ENCODE measurements around the gene FAM156A. TPM values are rescaled to one million over a fixed set of nuclear protein-coding genes. Genes with fewer than 3 reads are reported as not detected.

Gene FAM156A
- total and polyA plus RNA-seq, 2 donors (not counting 3 experiments of a cell fraction or from before 2014, with no cell fraction given), result 15.3 to 16.1 TPM

DNA sequence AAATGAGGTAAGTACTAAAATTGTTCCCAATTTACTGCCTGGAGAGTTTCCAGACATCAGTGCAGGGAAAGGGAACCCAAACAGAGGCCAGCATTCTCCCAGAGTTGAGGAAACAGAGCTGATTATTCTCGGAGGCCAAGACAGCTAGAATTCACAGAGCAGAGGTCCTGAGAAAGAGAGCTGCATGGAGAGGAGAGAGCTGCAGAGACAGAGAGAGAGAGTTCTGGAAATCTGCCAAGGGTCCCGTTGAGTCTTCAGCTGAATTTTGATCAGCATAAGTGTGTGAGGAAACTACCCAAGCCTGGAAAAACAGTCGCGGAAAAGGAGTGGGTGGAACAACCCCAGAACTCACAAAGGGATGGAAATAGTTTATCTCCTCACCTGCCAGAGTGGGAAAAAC is 46.5 kb upstream of the FAM156A start:
- no TSS peak for BruUV-seq (replicated peaks)
- Histone ChIP-seq H3K9me1 (replicated peaks; ENCODE audit: control insufficient read depth, extremely low read depth, insufficient read depth, low read length) (no peaks in the 10 kb centered on the region), H4K20me1 (replicated peaks; ENCODE audit: control insufficient read depth, extremely low read depth, insufficient read depth, low read length) (no peaks in the 10 kb centered on the region), H3K9me3 (replicated peaks; ENCODE audit: control insufficient read depth, insufficient read depth, low read length) (no peaks in the 10 kb centered on the region), H3K4me2 (ENCODE audit: insufficient read depth, low read length) (no peak overlapping the region), H3K27ac (ENCODE audit: insufficient read depth, low read depth, low read length) (no peak overlapping the region), H3K9ac (replicated peaks; ENCODE audit: extremely low read depth, insufficient read depth, low read length) (no peak overlapping the region), H3K27me3 (ENCODE audit: control insufficient read depth in 2 of 2, insufficient read depth in 2 of 2, low read length in 2 of 2) (peaks cover 3 to 9% of the 10 kb centered on the region in 2 experiments), H3K36me3 (ENCODE audit: control insufficient read depth in 2 of 2, extremely low read depth in 1 of 2, insufficient read depth in 2 of 2, low read length in 2 of 2) (no peaks in the 10 kb centered on the region), H3K4me3 (replicated peaks in 1 of 3; ENCODE audit: insufficient read depth in 1 of 3, low read depth in 1 of 3, low read length in 3 of 3) (no peak overlapping the region), H3K79me2 (ENCODE audit: control insufficient read depth, insufficient read depth, low read length) (no peaks in the 10 kb centered on the region), H3K4me1 (ENCODE audit: control insufficient read depth, extremely low read depth, insufficient read depth, low read length) (no peaks in the 10 kb centered on the region), H2AFZ (ENCODE audit: low read depth, low read length) (no peak overlapping the region)
- POLR2A ChIA-PET, result no interaction called here
- dilution Hi-C loops (cut with MboI; ENCODE audit: extremely low pct_ligation_motif_present, low sequenced_read_pairs) (no loop called here), intact Hi-C loops (cut with micrococcal nuclease) (no loop called here)
- DNase-seq (ENCODE audit: low read depth, low spot score), result no peak
- CTCF ChIA-PET, result no interaction called here
- TF ChIP-seq FOS (IDR thresholded peaks at IDR 0.05; ENCODE audit: borderline replicate concordance, insufficient read depth, low read length) (no peak), POLR2AphosphoS5 (IDR thresholded peaks at IDR 0.05; ENCODE audit: insufficient read depth, low read depth, low read length) (no peak), POLR2A (IDR thresholded peaks at IDR 0.05; ENCODE audit: low read depth, low read length) (no peak), GATA2 (IDR thresholded peaks at IDR 0.05; ENCODE audit: insufficient read depth, insufficient read length, low read depth, low read length) (no peak), MYC (IDR thresholded peaks at IDR 0.05; ENCODE audit: low read depth, low read length) (no peak)
- TF ChIP-seq, protein P1, sequence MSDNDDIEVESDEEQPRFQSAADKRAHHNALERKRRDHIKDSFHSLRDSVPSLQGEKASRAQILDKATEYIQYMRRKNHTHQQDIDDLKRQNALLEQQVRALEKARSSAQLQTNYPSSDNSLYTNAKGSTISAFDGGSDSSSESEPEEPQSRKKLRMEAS (IDR thresholded peaks at IDR 0.05; ENCODE audit: insufficient read depth, insufficient read length), result no peak
- TF ChIP-seq, protein P2, sequence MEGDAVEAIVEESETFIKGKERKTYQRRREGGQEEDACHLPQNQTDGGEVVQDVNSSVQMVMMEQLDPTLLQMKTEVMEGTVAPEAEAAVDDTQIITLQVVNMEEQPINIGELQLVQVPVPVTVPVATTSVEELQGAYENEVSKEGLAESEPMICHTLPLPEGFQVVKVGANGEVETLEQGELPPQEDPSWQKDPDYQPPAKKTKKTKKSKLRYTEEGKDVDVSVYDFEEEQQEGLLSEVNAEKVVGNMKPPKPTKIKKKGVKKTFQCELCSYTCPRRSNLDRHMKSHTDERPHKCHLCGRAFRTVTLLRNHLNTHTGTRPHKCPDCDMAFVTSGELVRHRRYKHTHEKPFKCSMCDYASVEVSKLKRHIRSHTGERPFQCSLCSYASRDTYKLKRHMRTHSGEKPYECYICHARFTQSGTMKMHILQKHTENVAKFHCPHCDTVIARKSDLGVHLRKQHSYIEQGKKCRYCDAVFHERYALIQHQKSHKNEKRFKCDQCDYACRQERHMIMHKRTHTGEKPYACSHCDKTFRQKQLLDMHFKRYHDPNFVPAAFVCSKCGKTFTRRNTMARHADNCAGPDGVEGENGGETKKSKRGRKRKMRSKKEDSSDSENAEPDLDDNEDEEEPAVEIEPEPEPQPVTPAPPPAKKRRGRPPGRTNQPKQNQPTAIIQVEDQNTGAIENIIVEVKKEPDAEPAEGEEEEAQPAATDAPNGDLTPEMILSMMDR (IDR thresholded peaks at IDR 0.05; ENCODE audit: extremely low read depth in 1 of 2, insufficient read depth in 1 of 2, low read depth in 1 of 2, low read length in 2 of 2), result no peak
- FAIRE-seq, result no peak
